ENCODE data around the gene NOXO1.
A peak's percentile ranks its signal among the peaks of the same experiment; 100 is the strongest.
"Not testable (repeated sequence)": the region's sequence is repeated elsewhere in the genome, so short reads cannot be mapped to it uniquely, and the experiment has no call there.

NOXO1 gene

GRCh38 chr16:1965396-1966001 is 15.8 kb downstream of the NOXO1 start:
- FAIRE-seq, result no peak
- TF ChIP-seq POLR2AphosphoS5 (IDR thresholded peaks at IDR 0.05; ENCODE audit: low read depth, low read length) (peak; percentile 26), POU2F2 (IDR thresholded peaks at IDR 0.05; ENCODE audit: low read depth, low read length) (no peak)
- DNase-seq (ENCODE audit: insufficient read length, low spot score), result no peak

- FAIRE-seq (peak; percentile 85), DNase-seq (ENCODE audit: insufficient read length, low spot score) (peak; percentile 100)
- TF ChIP-seq SPI1 (IDR thresholded peaks at IDR 0.05; ENCODE audit: low read depth, low read length), result no peak
- peak; percentile 97 for TF ChIP-seq POU2F2 (IDR thresholded peaks at IDR 0.05; ENCODE audit: low read depth, low read length)
- peak; percentile 100 for TF ChIP-seq TAF1 (IDR thresholded peaks at IDR 0.05; ENCODE audit: low read depth, low read length)
- TF ChIP-seq PAX5 (IDR thresholded peaks at IDR 0.05; ENCODE audit: insufficient read depth, low read length, severe bottlenecking), result no peak
- peak; percentile 100 for TF ChIP-seq POLR2AphosphoS5 (IDR thresholded peaks at IDR 0.05; ENCODE audit: low read depth, low read length)
- TF ChIP-seq POLR2A (IDR thresholded peaks at IDR 0.05; ENCODE audit: low read depth, low read length), result peak; percentile 100
These were observed 16.5 kb downstream of the NOXO1 start, which contains the start of gene RPS2 for GRCh38 chr16:1964506-1965395. TSS of gene RPS2 (minus strand) at chr16:1964826. CDS start at chr16:1964625, 201 bp downstream.

GRCh38 chr16:1963806-1964505 is 17.3 kb downstream of the NOXO1 start:
- DNase-seq (ENCODE audit: insufficient read length, low spot score) (no peak), FAIRE-seq (peak; percentile 5)
- no peak; the same call in 1 of the 2 replicates for TF ChIP-seq POLR2A (IDR thresholded peaks at IDR 0.05; ENCODE audit: low read depth, low read length)
- TF ChIP-seq POU2F2 (IDR thresholded peaks at IDR 0.05; ENCODE audit: low read depth, low read length), result peak; percentile 21; the same call in 1 of the 2 replicates
- TF ChIP-seq POLR2AphosphoS5 (IDR thresholded peaks at IDR 0.05; ENCODE audit: low read depth, low read length), result 0 out of 2 replicates have a peak, but pooled peaks have one; percentile 17
- no peak for TF ChIP-seq TAF1 (IDR thresholded peaks at IDR 0.05; ENCODE audit: low read depth, low read length)
- TF ChIP-seq SPI1 (IDR thresholded peaks at IDR 0.05; ENCODE audit: low read depth, low read length), result no peak
- TF ChIP-seq PAX5 (IDR thresholded peaks at IDR 0.05; ENCODE audit: insufficient read depth, low read length, severe bottlenecking), result no peak

- not testable (repeated sequence) for FAIRE-seq; DNase-seq (ENCODE audit: insufficient read length, low spot score)
- TF ChIP-seq POLR2AphosphoS5 (IDR thresholded peaks at IDR 0.05; ENCODE audit: low read depth, low read length) (0 out of 2 replicates have a peak, but pooled peaks have one; percentile 46), POLR2A (IDR thresholded peaks at IDR 0.05; ENCODE audit: low read depth, low read length) (peak; percentile 69; the same call in 1 of the 2 replicates)
These were observed 18.8 kb downstream of the NOXO1 start for GRCh38 chr16:1962161-1963153.

- no peak for DNase-seq (ENCODE audit: insufficient read length, low spot score)
- TF ChIP-seq POLR2AphosphoS5 (IDR thresholded peaks at IDR 0.05; ENCODE audit: low read depth, low read length), result no peak
- TF ChIP-seq TAF1 (IDR thresholded peaks at IDR 0.05; ENCODE audit: low read depth, low read length), result no peak
- no peak for TF ChIP-seq PAX5 (IDR thresholded peaks at IDR 0.05; ENCODE audit: insufficient read depth, low read length, severe bottlenecking)
- TF ChIP-seq SPI1 (IDR thresholded peaks at IDR 0.05; ENCODE audit: low read depth, low read length), result no peak
- TF ChIP-seq POU2F2 (IDR thresholded peaks at IDR 0.05; ENCODE audit: low read depth, low read length), result no peak
- TF ChIP-seq POLR2A (IDR thresholded peaks at IDR 0.05; ENCODE audit: low read depth, low read length), result no peak
- no peak for FAIRE-seq
These were observed 19.6 kb downstream of the NOXO1 start for GRCh38 chr16:1961651-1962067.

- FAIRE-seq (peak; percentile 64), DNase-seq (ENCODE audit: insufficient read length, low spot score) (no peak)
- TF ChIP-seq PAX5 (IDR thresholded peaks at IDR 0.05; ENCODE audit: insufficient read depth, low read length, severe bottlenecking) (no peak), POU2F2 (IDR thresholded peaks at IDR 0.05; ENCODE audit: low read depth, low read length) (peak; percentile 93), POLR2AphosphoS5 (IDR thresholded peaks at IDR 0.05; ENCODE audit: low read depth, low read length) (peak; percentile 98), POLR2A (IDR thresholded peaks at IDR 0.05; ENCODE audit: low read depth, low read length) (peak; percentile 97), TAF1 (IDR thresholded peaks at IDR 0.05; ENCODE audit: low read depth, low read length) (no peak; the same call in none of the 2 replicates), SPI1 (IDR thresholded peaks at IDR 0.05; ENCODE audit: low read depth, low read length) (no peak)
These were observed 20.3 kb downstream of the NOXO1 start for GRCh38 chr16:1960665-1961630.

GRCh38 chr16:1959269-1960039 is 21.8 kb downstream of the NOXO1 start, which contains the start of gene NDUFB10:
TSS of gene NDUFB10 (plus strand) at chr16:1959538. CDS start at chr16:1959625, 87 bp downstream.
- peak; percentile 94 for DNase-seq (ENCODE audit: insufficient read length, low spot score)
- no peak for TF ChIP-seq PAX5 (IDR thresholded peaks at IDR 0.05; ENCODE audit: insufficient read depth, low read length, severe bottlenecking)
- TF ChIP-seq POLR2AphosphoS5 (IDR thresholded peaks at IDR 0.05; ENCODE audit: low read depth, low read length), result peak; percentile 84
- peak; percentile 47; the same call in 1 of the 2 replicates for TF ChIP-seq TAF1 (IDR thresholded peaks at IDR 0.05; ENCODE audit: low read depth, low read length)
- TF ChIP-seq POLR2A (IDR thresholded peaks at IDR 0.05; ENCODE audit: low read depth, low read length), result peak; percentile 69; the same call in 1 of the 2 replicates
- TF ChIP-seq SPI1 (IDR thresholded peaks at IDR 0.05; ENCODE audit: low read depth, low read length), result no peak
- FAIRE-seq, result peak; percentile 97
